ENCODE results near the gene ACSBG1.
"Not testable (repeated sequence)": the region's sequence is repeated elsewhere in the genome, so short reads cannot be mapped to it uniquely, and the experiment has no call there.

ACSBG1 gene

GRCh38 chr15:78162038-78162437 is 72.3 kb downstream of the ACSBG1 start:
- no peak for DNase-seq (ENCODE audit: low read depth)
- in situ Hi-C loops (cut with HindIII; ENCODE audit: low sequenced_read_pairs): no loop called here
- TF ChIP-seq, protein P1, sequence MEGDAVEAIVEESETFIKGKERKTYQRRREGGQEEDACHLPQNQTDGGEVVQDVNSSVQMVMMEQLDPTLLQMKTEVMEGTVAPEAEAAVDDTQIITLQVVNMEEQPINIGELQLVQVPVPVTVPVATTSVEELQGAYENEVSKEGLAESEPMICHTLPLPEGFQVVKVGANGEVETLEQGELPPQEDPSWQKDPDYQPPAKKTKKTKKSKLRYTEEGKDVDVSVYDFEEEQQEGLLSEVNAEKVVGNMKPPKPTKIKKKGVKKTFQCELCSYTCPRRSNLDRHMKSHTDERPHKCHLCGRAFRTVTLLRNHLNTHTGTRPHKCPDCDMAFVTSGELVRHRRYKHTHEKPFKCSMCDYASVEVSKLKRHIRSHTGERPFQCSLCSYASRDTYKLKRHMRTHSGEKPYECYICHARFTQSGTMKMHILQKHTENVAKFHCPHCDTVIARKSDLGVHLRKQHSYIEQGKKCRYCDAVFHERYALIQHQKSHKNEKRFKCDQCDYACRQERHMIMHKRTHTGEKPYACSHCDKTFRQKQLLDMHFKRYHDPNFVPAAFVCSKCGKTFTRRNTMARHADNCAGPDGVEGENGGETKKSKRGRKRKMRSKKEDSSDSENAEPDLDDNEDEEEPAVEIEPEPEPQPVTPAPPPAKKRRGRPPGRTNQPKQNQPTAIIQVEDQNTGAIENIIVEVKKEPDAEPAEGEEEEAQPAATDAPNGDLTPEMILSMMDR (IDR thresholded peaks at IDR 0.05; ENCODE audit: low read depth, low read length, missing control alignments): no peak
- no peak overlapping the region for H3K4me3 ChIP-seq (ENCODE audit: low read depth, low read length)

- no peak for DNase-seq (ENCODE audit: low read depth)
- in situ Hi-C loops (cut with HindIII; ENCODE audit: low sequenced_read_pairs): no loop called here
- TF ChIP-seq, protein P1 (IDR thresholded peaks at IDR 0.05; ENCODE audit: low read depth, low read length, missing control alignments): no peak
- no peak overlapping the region for H3K4me3 ChIP-seq (ENCODE audit: low read depth, low read length)
Measured at GRCh38 chr15:78159395-78159794, 75.0 kb downstream of the ACSBG1 start.

- H3K4me3 ChIP-seq (ENCODE audit: low read depth, low read length): no peak overlapping the region
- DNase-seq (ENCODE audit: low read depth): no peak
- TF ChIP-seq, protein P1 (IDR thresholded peaks at IDR 0.05; ENCODE audit: low read depth, low read length, missing control alignments): no peak
- in situ Hi-C loops (cut with HindIII; ENCODE audit: low sequenced_read_pairs): no loop called here
Measured at GRCh38 chr15:78157203-78157602, 77.2 kb downstream of the ACSBG1 start.

- TF ChIP-seq, protein P1 (IDR thresholded peaks at IDR 0.05; ENCODE audit: low read depth, low read length, missing control alignments): no peak
- DNase-seq (ENCODE audit: low read depth): no peak
- no peak overlapping the region for H3K4me3 ChIP-seq (ENCODE audit: low read depth, low read length)
- in situ Hi-C loops (cut with HindIII; ENCODE audit: low sequenced_read_pairs): no loop called here
Measured at GRCh38 chr15:78156653-78157052, 77.7 kb downstream of the ACSBG1 start.

- no peak for DNase-seq (ENCODE audit: low read depth)
- TF ChIP-seq, protein P1 (IDR thresholded peaks at IDR 0.05; ENCODE audit: low read depth, low read length, missing control alignments): no peak
- H3K4me3 ChIP-seq (ENCODE audit: low read depth, low read length): no peak overlapping the region
- in situ Hi-C loops (cut with HindIII; ENCODE audit: low sequenced_read_pairs): no loop called here
Measured at GRCh38 chr15:78155355-78155939, 78.9 kb downstream of the ACSBG1 start.

DNA sequence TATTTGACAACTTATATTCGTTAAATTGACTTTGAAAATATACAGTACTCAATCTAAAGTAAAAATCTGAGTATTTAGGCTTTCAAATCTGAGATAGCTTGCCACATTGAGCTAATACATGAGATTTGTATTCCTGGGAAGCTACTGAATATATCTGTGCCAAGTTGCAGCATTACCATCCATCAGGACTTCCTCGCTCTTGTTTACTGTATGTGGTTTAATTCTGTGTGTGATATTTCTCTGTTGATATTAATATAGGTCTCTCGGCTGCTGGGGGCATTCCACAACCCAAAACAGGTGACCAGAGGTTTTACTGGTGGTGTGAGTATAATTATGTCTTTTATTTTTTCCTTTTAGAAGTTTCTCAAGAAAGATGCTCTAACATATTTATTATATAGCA is 79.4 kb downstream of the ACSBG1 start:
- in situ Hi-C loops (cut with HindIII; ENCODE audit: low sequenced_read_pairs): no loop called here
- TF ChIP-seq, protein P1 (IDR thresholded peaks at IDR 0.05; ENCODE audit: low read depth, low read length, missing control alignments): no peak
- H3K4me3 ChIP-seq (ENCODE audit: low read depth, low read length): no peak overlapping the region
- DNase-seq (ENCODE audit: low read depth): no peak

DNA sequence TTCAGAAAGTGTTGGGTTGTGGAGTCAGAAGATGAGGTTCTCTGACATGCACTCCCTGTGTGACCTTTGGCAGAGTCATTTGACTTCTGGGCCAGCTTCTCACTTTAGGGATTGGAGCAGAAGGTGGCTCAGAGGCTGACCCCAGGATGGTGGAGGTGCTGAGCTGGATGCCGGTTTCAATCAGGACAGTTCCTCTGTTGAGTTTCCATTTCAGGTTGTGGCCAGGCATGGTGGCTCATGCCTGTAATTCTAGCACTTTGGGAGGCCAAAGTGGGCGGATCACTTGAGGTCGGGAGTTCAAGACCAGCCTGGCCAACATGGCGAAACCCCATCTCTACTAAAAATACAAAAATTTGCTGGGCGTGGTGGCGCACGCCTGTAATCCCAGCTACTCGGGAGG is 83.3 kb downstream of the ACSBG1 start:
- H3K4me3 ChIP-seq (ENCODE audit: low read depth, low read length); DNase-seq (ENCODE audit: low read depth); in situ Hi-C loops (cut with HindIII; ENCODE audit: low sequenced_read_pairs): not testable (repeated sequence)
